Measurements from ENCODE around the gene MYO5B. TPM values are rescaled to one million over a fixed set of nuclear protein-coding genes. Genes with fewer than 3 reads are reported as not detected.

MYO5B gene
- total RNA-seq, 1 donor from 2014 or later = 6.7 TPM

DNA sequence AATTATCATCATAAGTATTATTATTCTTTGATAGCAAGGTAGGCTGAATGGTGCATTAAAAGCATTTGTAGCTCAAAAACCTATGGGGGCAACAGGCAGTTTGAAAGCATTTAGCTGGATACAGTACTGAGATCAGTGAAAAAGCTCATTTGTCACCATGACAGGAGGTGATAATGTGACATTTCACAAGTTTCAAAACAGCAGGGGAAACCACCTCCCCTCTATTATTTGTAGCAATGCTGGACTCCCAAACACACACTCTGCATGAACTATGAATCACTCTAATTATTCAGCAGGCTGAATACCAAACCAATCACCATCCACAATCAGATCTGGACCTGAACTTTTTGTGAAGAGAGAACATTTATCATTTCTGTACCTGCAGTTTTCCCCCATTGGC is 63.4 kb downstream of the MYO5B start:
- Mint-ChIP-seq H3K27ac (no peak overlapping the region), H3K27me3 (ENCODE audit: insufficient read depth, low read depth) (peaks cover 2% of the 10 kb centered on the region), H3K4me1 (peaks cover 17% of the 10 kb centered on the region), H3K36me3 (no peaks in the 10 kb centered on the region), H3K9me3 (no peaks in the 10 kb centered on the region), H3K4me3 (no peak overlapping the region)
- TF ChIP-seq EZH2phosphoT487 (IDR thresholded peaks at IDR 0.05) (no peak), EZH2 (IDR thresholded peaks at IDR 0.05) (no peak), CTCF (IDR thresholded peaks at IDR 0.05) (no peak)
- peaks cover 12% of the 10 kb centered on the region for H3F3A ChIP-seq (ENCODE audit: low read depth)
- H3K27ac ChIP-seq = no peak overlapping the region
- H3K9me3 ChIP-seq (ENCODE audit: low read depth) = no peaks in the 10 kb centered on the region
- no peaks in the 10 kb centered on the region for H3K36me3 ChIP-seq
- no peaks in the 10 kb centered on the region for H4K20me1 ChIP-seq (ENCODE audit: low read depth)
- no peak overlapping the region for H3K4me2 ChIP-seq
- no peak for DNase-seq (ENCODE audit: low spot score)
- no peak overlapping the region for H3K9ac ChIP-seq
- no peak overlapping the region for H2AFZ ChIP-seq (replicated peaks)
- peaks cover 20% of the 10 kb centered on the region for H3K4me1 ChIP-seq
- H3K4me3 ChIP-seq = no peak overlapping the region
- no peaks in the 10 kb centered on the region for H3K27me3 ChIP-seq
- H3K79me2 ChIP-seq (ENCODE audit: low read depth) = no peaks in the 10 kb centered on the region

GRCh38 chr18:50128506-50129271 is 66.3 kb downstream of the MYO5B start:
- Histone ChIP-seq H3K27ac (no peak overlapping the region), H3K4me1 (peaks cover 20% of the 10 kb centered on the region), H3K4me3 (no peak overlapping the region), H3K9me3 (ENCODE audit: low read depth) (no peaks in the 10 kb centered on the region), H4K20me1 (ENCODE audit: low read depth) (no peaks in the 10 kb centered on the region), H3K9ac (no peak overlapping the region), H3F3A (ENCODE audit: low read depth) (peaks cover 12% of the 10 kb centered on the region), H3K27me3 (no peaks in the 10 kb centered on the region), H3K36me3 (no peaks in the 10 kb centered on the region), H3K79me2 (ENCODE audit: low read depth) (no peaks in the 10 kb centered on the region), H2AFZ (replicated peaks) (peak overlapping the region; percentile 70), H3K4me2 (peak overlapping the region; percentile 29)
- no peaks in the 10 kb centered on the region for H3K27me3 Mint-ChIP-seq (ENCODE audit: insufficient read depth, low read depth)
- no peak overlapping the region for H3K4me3 Mint-ChIP-seq
- H3K36me3 Mint-ChIP-seq = no peaks in the 10 kb centered on the region
- no peaks in the 10 kb centered on the region for H3K9me3 Mint-ChIP-seq
- peak; percentile 67 for DNase-seq (ENCODE audit: low spot score)
- no peak overlapping the region for H3K27ac Mint-ChIP-seq
- peaks cover 26% of the 10 kb centered on the region for H3K4me1 Mint-ChIP-seq
- TF ChIP-seq EZH2phosphoT487 (IDR thresholded peaks at IDR 0.05) = no peak

DNA sequence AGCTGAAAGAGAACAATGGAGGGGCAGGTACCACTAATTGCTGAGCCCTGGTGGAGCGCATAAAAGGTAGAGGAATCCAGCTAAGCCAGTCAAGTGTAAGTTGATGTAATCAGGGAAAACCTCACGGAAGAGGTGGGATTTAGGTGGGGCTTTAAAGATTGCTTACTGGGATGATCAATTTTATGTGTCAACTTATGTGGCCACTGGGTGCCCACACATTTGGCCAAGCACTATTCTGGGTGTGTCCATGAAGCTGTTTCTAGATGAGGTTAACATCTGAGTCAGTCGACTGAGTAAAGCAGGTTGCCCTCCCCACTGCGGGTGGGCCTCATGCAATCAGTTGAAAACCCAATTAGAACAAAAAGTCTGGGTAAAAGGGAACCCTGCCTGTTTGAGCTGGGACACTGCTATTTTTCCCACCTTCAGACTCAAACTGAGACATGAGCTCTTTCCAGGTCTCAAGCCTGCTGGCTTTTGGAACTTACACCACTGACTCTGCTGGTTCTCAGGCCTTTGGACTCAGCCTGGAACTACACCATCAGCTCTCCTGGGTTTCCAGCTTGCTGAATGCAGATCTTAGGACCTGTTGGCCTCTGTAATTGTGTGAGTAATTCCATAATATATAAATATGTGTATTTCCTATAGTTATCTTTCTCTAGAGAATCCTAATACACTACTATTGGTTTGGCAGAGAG is 67.3 kb downstream of the MYO5B start:
- H3K27ac ChIP-seq = no peak overlapping the region
- H3K9ac ChIP-seq = no peak overlapping the region
- H3K4me1 Mint-ChIP-seq = peaks cover 26% of the 10 kb centered on the region
- H2AFZ ChIP-seq (replicated peaks) = no peak overlapping the region
- H3K36me3 Mint-ChIP-seq = no peaks in the 10 kb centered on the region
- H3K4me2 ChIP-seq = no peak overlapping the region
- no peak for TF ChIP-seq EZH2phosphoT487 (IDR thresholded peaks at IDR 0.05)
- no peak for TF ChIP-seq CTCF (IDR thresholded peaks at IDR 0.05)
- no peak for TF ChIP-seq EZH2 (IDR thresholded peaks at IDR 0.05)
- no peaks in the 10 kb centered on the region for H3K9me3 Mint-ChIP-seq
- no peak overlapping the region for H3K4me3 Mint-ChIP-seq
- no peak for DNase-seq (ENCODE audit: low spot score)
- no peaks in the 10 kb centered on the region for H3K36me3 ChIP-seq
- H3K27me3 ChIP-seq = no peaks in the 10 kb centered on the region
- no peak overlapping the region for H3K27ac Mint-ChIP-seq
- no peak overlapping the region for H3K4me3 ChIP-seq
- no peaks in the 10 kb centered on the region for H3K9me3 ChIP-seq (ENCODE audit: low read depth)
- no peaks in the 10 kb centered on the region for H3K79me2 ChIP-seq (ENCODE audit: low read depth)
- peaks cover 20% of the 10 kb centered on the region for H3K4me1 ChIP-seq
- H4K20me1 ChIP-seq (ENCODE audit: low read depth) = no peaks in the 10 kb centered on the region
- peaks cover 12% of the 10 kb centered on the region for H3F3A ChIP-seq (ENCODE audit: low read depth)
- no peaks in the 10 kb centered on the region for H3K27me3 Mint-ChIP-seq (ENCODE audit: insufficient read depth, low read depth)

- Mint-ChIP-seq H3K36me3 (no peaks in the 10 kb centered on the region), H3K27me3 (ENCODE audit: insufficient read depth, low read depth) (peaks cover 3% of the 10 kb centered on the region), H3K4me3 (no peak overlapping the region), H3K27ac (no peak overlapping the region), H3K9me3 (no peaks in the 10 kb centered on the region), H3K4me1 (peaks cover 20% of the 10 kb centered on the region)
- H3F3A ChIP-seq (ENCODE audit: low read depth) = peaks cover 12% of the 10 kb centered on the region
- TF ChIP-seq CTCF (IDR thresholded peaks at IDR 0.05) (no peak), EZH2 (IDR thresholded peaks at IDR 0.05) (no peak), EZH2phosphoT487 (IDR thresholded peaks at IDR 0.05) (no peak)
- no peaks in the 10 kb centered on the region for H4K20me1 ChIP-seq (ENCODE audit: low read depth)
- no peaks in the 10 kb centered on the region for H3K36me3 ChIP-seq
- H3K79me2 ChIP-seq (ENCODE audit: low read depth) = no peaks in the 10 kb centered on the region
- H3K27ac ChIP-seq = no peak overlapping the region
- no peak overlapping the region for H3K4me3 ChIP-seq
- H3K4me1 ChIP-seq = peaks cover 20% of the 10 kb centered on the region
- H2AFZ ChIP-seq (replicated peaks) = no peak overlapping the region
- H3K9ac ChIP-seq = no peak overlapping the region
- H3K9me3 ChIP-seq (ENCODE audit: low read depth) = no peaks in the 10 kb centered on the region
- DNase-seq (ENCODE audit: low spot score) = no peak
- no peak overlapping the region for H3K4me2 ChIP-seq
- no peaks in the 10 kb centered on the region for H3K27me3 ChIP-seq
Measured at GRCh38 chr18:50126471-50126870, 68.5 kb downstream of the MYO5B start.
